Retinal pigment epithelial cell (primary cell): ENCODE measurements around the gene ZNF500.
A peak's percentile ranks its signal among the peaks of the same experiment; 100 is the strongest.

Experiments used
- DNase-seq: peaks from one replicate; pipeline ENCODE4 v3.0.0-alpha.2; 2010; ENCODE audit warnings: low read depth
- H3K4me3 ChIP-seq: 2 replicates; pipeline ENCODE4 v1.5.1; 2011; ENCODE audit warnings: mild to moderate bottlenecking, low read length, control low read depth, moderate library complexity
- CTCF ChIP-seq: conservative IDR thresholded peaks from 2 replicates; pipeline ENCODE4 v1.5.1; 2011; ENCODE audit warnings: low read depth, low read length, control low read depth, inconsistent platforms

Gene ZNF500

GRCh38 chr16:4778050-4778392 lies 11.1 kb upstream of the ZNF500 start:
- no peak for TF ChIP-seq CTCF
- DNase-seq = no peak

DNA sequence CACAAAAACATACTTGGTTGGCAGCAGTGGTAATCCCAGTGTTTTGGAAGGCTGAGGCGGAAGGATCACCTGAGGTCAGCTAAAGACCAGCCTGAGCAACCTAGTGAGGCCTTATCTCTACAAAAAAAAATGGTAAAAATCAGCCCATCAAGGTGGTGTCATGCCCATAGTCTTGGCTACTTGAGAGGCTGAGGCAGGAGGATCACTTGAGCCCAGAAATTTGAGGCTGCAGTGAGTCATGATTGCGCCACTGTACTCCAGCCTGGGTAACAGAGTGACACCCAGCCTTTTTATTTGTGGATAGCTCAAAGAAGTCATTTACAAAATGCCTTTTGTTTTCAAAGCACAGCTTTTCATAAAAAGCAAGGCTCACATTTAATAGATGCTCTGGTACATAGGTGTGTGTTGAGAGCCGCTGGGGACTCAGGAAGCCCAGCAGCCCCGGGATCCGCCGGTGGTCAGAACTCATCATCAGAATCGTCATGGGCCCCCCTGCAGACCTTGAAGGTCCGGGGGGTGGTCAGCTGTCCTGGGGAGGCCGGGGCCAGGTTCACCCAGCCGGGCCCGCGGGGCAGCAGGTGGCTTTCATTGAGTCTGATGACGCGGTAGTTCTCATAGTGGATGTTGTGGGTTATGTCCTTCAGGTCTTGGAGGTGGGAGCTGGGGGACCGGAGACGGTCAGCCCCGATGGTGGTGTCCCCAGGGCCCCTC lies 10.5 kb upstream of the ZNF500 start:
- TF ChIP-seq CTCF = no peak
- H3K4me3 ChIP-seq = no peak overlapping the region
- no peak for DNase-seq

More at GRCh38 chr16:4778050-4778392, 11.1 kb upstream of the ZNF500 start:
- no peak overlapping the region for H3K4me3 ChIP-seq

DNA sequence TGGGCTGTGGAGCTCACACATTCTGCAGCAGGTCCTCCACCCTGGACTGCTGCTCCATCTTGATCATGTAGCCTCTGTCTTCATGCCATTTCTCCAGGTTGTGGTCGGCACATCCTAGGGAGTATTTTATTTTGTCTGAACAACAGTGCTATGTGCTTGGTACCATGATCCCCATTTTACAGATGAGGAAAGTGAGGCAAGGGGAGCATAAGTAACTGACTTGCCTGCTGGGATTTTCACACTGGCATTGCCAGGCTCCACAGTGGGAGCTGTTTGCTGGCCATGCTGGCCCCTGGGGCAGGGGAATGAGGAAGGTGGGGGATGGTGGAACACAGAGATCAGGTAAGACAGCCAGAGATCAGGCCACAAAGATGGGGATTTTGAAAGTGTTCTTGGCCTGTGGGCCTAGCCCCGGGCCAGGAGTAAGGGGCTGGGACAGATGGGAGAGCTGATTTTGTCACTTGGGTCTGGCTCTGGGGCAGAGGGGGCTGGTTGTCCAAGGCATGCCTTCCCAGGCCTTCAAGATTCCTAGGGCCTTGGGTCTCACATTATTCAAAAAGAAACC lies 9.3 kb upstream of the ZNF500 start:
- TF ChIP-seq CTCF = no peak
- no peak for DNase-seq
- H3K4me3 ChIP-seq = no peak overlapping the region

DNA sequence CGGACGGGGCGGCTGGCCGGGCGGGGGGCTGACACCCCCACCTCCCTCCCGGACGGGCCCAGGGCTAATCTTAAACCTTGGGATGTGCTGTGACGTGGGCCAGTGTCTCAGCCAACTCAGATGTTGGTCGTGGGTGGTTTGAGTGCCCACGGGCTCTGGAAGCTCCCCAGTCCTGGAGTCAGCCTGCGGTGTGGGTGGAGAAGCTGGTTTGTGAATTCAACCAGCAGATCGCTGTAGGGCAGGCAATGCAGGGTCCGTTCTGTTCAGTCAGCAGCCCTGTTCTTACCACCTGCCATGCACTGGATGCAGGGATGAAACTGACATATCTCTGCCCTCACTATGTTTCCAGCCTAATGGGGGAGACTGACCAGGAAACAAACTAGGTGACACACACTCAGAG lies 8.0 kb upstream of the ZNF500 start:
- TF ChIP-seq CTCF = no peak
- no peak overlapping the region for H3K4me3 ChIP-seq
- no peak for DNase-seq

DNA sequence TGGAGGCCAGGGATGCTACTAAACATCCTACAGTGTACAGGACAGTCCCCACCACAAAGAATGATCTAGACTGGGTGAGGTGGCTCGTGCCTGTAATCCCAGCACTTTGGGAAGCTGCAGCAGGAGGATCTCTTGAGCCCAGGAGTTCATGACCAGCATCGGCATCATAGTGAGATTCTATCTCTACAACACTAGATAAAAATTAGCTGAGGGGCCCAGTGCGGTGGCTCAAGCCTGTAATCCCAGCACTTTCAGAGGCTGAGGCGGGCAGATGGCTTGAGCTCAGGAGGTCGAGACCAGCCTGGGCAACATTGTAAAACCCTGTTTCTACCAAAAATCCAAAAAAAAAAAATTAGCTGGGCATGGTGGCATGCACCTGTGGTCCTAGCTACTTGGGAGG lies 5.4 kb upstream of the ZNF500 start:
- DNase-seq = no peak
- no peak for TF ChIP-seq CTCF

DNA sequence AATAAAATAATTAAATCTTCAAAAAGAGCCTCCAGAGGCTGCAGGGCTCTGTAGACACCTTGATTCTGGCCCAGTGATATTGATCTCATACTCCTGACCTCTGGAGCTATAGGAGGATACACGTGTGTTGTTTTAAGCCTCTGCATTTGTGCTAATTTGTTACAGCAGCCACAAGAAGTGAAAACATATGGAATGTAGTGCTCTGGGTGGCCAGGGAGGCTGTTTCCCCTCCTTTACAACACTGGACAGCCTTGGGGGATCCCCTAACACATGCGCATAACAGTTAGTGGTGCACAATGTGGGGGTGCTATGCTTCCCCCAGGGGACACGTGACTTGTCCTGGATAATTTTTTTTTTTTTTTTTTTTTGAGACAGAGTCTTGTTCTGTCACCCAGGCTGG lies 4.7 kb upstream of the ZNF500 start:
- no peak for TF ChIP-seq CTCF
- no peak overlapping the region for H3K4me3 ChIP-seq
- no peak for DNase-seq

More for the DNA sequence above, 5.4 kb upstream of the ZNF500 start:
- no peak overlapping the region for H3K4me3 ChIP-seq

DNA sequence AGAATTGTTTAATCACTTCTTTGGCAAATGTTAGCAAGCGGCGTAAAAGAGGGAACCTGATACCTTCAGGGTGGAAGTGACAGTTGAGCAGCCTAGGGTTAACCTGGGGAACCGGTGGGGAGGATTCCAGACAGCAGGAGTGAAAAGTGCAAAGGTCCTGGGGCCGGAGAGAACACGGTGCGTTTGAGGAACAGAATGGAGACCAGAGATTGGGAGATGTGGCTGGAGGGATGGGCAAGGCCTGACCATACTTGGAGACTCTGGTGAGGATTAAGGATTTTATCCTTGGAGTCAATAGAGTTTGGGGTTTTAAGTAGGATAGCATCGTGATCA lies 2.3 kb upstream of the ZNF500 start:
- TF ChIP-seq CTCF = no peak
- DNase-seq = no peak
- peak overlapping the region; percentile 71 for H3K4me3 ChIP-seq
